OCI-M2 (cell line): ENCODE data around the gene KCNT1.

Experiments
- DNase-seq: peaks from one replicate; lab custom pipeline; 2025; ENCODE audit not compliant: unreplicated experiment; lab: John Stamatoyannopoulos, UW

Gene KCNT1

DNA sequence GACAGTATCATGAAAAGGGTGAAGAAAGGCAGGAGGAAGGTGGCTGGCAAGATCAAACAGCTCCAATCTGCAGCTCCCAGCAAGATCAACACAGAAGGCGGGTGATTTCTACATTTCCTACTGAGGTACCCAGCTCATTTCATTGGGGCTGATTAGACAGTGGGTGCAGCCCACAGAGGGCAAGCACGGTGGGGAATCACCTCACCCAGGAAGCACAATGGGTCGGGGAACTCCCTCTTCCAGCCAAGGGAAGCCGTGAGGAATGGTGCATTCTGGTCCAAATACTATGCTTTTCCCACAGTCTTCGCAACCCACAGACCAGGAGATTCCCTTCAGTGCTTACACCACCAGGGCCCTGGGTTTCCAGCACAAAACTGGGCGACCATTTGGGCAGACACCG, 138.6 kb downstream of the KCNT1 start:
- no peak for DNase-seq
